HCT116 (cell line): ENCODE results near the gene SZT2. TPM values are rescaled to one million over a fixed set of nuclear protein-coding genes. Genes with fewer than 3 reads are reported as not detected.

ENCODE experiments used
- ATAC-seq: fragments of 200-7000 bp; cut with Tn5 transposase; 2 replicates; pipeline ENCODE4 v1.9.1; 2020; ENCODE audit warnings: mild to moderate bottlenecking, moderate library complexity
- BruUV-seq: library from RNA; stranded (reverse); fragments of 400-500 nt; replicated peaks from 2 replicates; lab custom pipeline; 2021; lab: Mats Ljungman, UMichigan
- CTCF ChIA-PET: fragments of 300-600 bp; sonication (Branson Sonifier 250); formaldehyde crosslinking; loops from one replicate; lab custom pipeline; 2021; ENCODE audit warnings: antibody characterized with exemption; lab: Charles Lee
- POLR2A ChIA-PET: fragments of 300-600, 350-600 bp; sonication (Branson Sonifier 250); formaldehyde crosslinking; loops from one replicate; lab custom pipeline; 2021; ENCODE audit warnings: antibody characterized with exemption; lab: Charles Lee
- RAD21 ChIA-PET, 2 experiments: fragments of 300-600 bp; sonication (Branson Sonifier 250); formaldehyde crosslinking; loops; one replicate each; lab custom pipeline; 2023; ENCODE audit warnings: low total read pairs in 2 of 2; ENCODE audit not compliant: uncharacterized antibody in 2 of 2, unreplicated experiment in 2 of 2, low non-redundant PET in 1 of 2; lab: Charles Lee
- DNase-seq: peaks from one replicate; pipeline ENCODE4 v3.0.0-alpha.2; 2010; ENCODE audit warnings: low read depth, low spot score
- H2AFZ ChIP-seq: fragments of 200-600 bp; shearing (Covaris generic), sonication (generic); 2 replicates; pipeline ENCODE4 v1.6.1; 2017; ENCODE audit warnings: low read depth, mixed run types, mixed read lengths, antibody characterized with exemption, low read length; ENCODE audit not compliant: poor library complexity, severe bottlenecking
- H3K27ac ChIP-seq: 2 replicates; pipeline ENCODE4 v1.5.1; 2012; ENCODE audit warnings: low read depth, low read length
- H3K27me3 ChIP-seq: fragments of 200-600 bp; sonication (generic); 2 replicates; pipeline ENCODE4 v1.6.1; 2016; ENCODE audit warnings: mixed run types, low read length, mixed read lengths; ENCODE audit not compliant: insufficient read depth
- H3K36me3 ChIP-seq, 2 experiments: fragments of 200-500 bp in 1 of 2; fragments of 200-600 bp in 1 of 2; sonication (Bioruptor generic) in 1 of 2; sonication (generic) in 1 of 2; 2 replicates each; pipeline versions ENCODE4 v1.5.1 to v1.6.1; 2014 to 2016; ENCODE audit warnings: low read length in 2 of 2, inconsistent platforms in 1 of 2, mixed read lengths in 1 of 2, mixed run types in 1 of 2; ENCODE audit not compliant: insufficient read depth in 2 of 2, control insufficient read depth in 1 of 2
- H3K4me1 ChIP-seq, 2 experiments: fragments of 200-600 bp in 1 of 2; sonication (generic) in 1 of 2; 2 replicates each; pipeline versions ENCODE4 v1.5.1 to v1.6.1; 2012 to 2017; ENCODE audit warnings: low read length in 2 of 2, inconsistent platforms in 1 of 2, mild to moderate bottlenecking in 1 of 2, mixed read lengths in 1 of 2, mixed run types in 1 of 2, moderate library complexity in 1 of 2; ENCODE audit not compliant: insufficient read depth in 2 of 2, control insufficient read depth in 1 of 2
- H3K4me2 ChIP-seq: fragments of 200-600 bp; sonication (generic); 2 replicates; pipeline ENCODE4 v1.6.1; 2017; ENCODE audit warnings: mixed run types, low read length, mixed read lengths
- H3K4me3 ChIP-seq, 2 experiments: fragments of 200-600 bp in 1 of 2; sonication (generic) in 1 of 2; replicated peaks in 1 of 2; 2 replicates each; pipeline ENCODE4 v1.5.1; 2011 to 2016; ENCODE audit warnings: low read length in 2 of 2, control low read depth in 1 of 2, low read depth in 1 of 2, mild to moderate bottlenecking in 1 of 2, mixed read lengths in 1 of 2, mixed run types in 1 of 2
- H3K79me2 ChIP-seq: fragments of 200-600 bp; sonication (generic); 2 replicates; pipeline ENCODE4 v1.6.1; 2017; ENCODE audit warnings: mild to moderate bottlenecking, mixed run types, low read length, moderate library complexity, mixed read lengths; ENCODE audit not compliant: insufficient read depth
- H3K9ac ChIP-seq: fragments of 200-600 bp; sonication (generic); 2 replicates; pipeline ENCODE4 v1.6.1; 2016; ENCODE audit warnings: low read length, mixed read lengths
- H3K9me2 ChIP-seq: fragments of 200-600 bp; sonication (generic), shearing (Covaris generic); 2 replicates; pipeline ENCODE4 v1.6.1; 2017; ENCODE audit warnings: mixed run types, mild to moderate bottlenecking, moderate library complexity; ENCODE audit not compliant: insufficient read depth
- H3K9me3 ChIP-seq, 2 experiments: fragments of 200-500 bp in 1 of 2; fragments of 200-600 bp in 1 of 2; sonication (Bioruptor generic) in 1 of 2; sonication (generic) in 1 of 2; 2 replicates each; pipeline ENCODE4 v1.6.1; 2014 to 2017; ENCODE audit warnings: low read length in 2 of 2, mixed read lengths in 2 of 2, inconsistent platforms in 1 of 2, low read depth in 1 of 2, mild to moderate bottlenecking in 1 of 2, mixed run types in 1 of 2, moderate library complexity in 1 of 2; ENCODE audit not compliant: control insufficient read depth in 1 of 2, insufficient read depth in 1 of 2
- H4K20me1 ChIP-seq: fragments of 200-600 bp; sonication (generic), shearing (Covaris generic); 2 replicates; pipeline ENCODE4 v1.6.1; 2017; ENCODE audit warnings: mixed run types, mild to moderate bottlenecking, moderate library complexity; ENCODE audit not compliant: insufficient read depth
- ATF3 ChIP-seq: IDR thresholded peaks from 2 replicates; pipeline ENCODE4 v1.6.1; 2012
- EGR1 ChIP-seq: IDR thresholded peaks from 2 replicates; pipeline ENCODE4 v1.6.1; 2012; ENCODE audit warnings: low read depth
- ELF1 ChIP-seq: IDR thresholded peaks from 2 replicates; pipeline ENCODE4 v1.6.1; 2012; ENCODE audit warnings: low read depth, borderline replicate concordance
- FOSL1 ChIP-seq: IDR thresholded peaks from 2 replicates; pipeline ENCODE4 v1.6.1; 2012; ENCODE audit warnings: low read depth
- JUND ChIP-seq: IDR thresholded peaks from 2 replicates; pipeline ENCODE4 v1.6.1; 2012
- MAX ChIP-seq: IDR thresholded peaks from 2 replicates; pipeline ENCODE4 v1.6.1; 2012
- POLR2A ChIP-seq: IDR thresholded peaks from 2 replicates; pipeline ENCODE4 v1.7.0; 2011; ENCODE audit warnings: borderline replicate concordance; ENCODE audit not compliant: insufficient read depth, insufficient read length; ENCODE audit errors: extremely low read depth
- SRF ChIP-seq: IDR thresholded peaks from 2 replicates; pipeline ENCODE4 v1.6.1; 2012; ENCODE audit warnings: low read depth
- YY1 ChIP-seq: IDR thresholded peaks from 2 replicates; pipeline ENCODE4 v1.6.1; 2011; ENCODE audit warnings: low read length, low read depth, moderate library complexity, mild to moderate bottlenecking; ENCODE audit not compliant: insufficient replicate concordance; ENCODE audit errors: extremely low read depth
- ZFX ChIP-seq: fragments of 450-650 bp; IDR thresholded peaks from 2 replicates; pipeline ENCODE4 v1.6.1; 2017
- ZNF274 ChIP-seq: fragments of 200-500 bp; sonication (Bioruptor generic); IDR thresholded peaks from 2 replicates; pipeline ENCODE4 v1.6.1; 2014; ENCODE audit warnings: mild to moderate bottlenecking, low read depth, low read length, inconsistent platforms
- intact Hi-C: fragments of 100-400 bp; cut with micrococcal nuclease; formaldehyde crosslinking; loops from 2 replicates; pipeline ENCODE4 v1.10.0; 2022
- total RNA-seq: library from RNA; stranded (reverse); gene quantifications from one replicate; pipeline ENCODE4 v1.2.1, GENCODE V29; 2021; ENCODE audit not compliant: unreplicated experiment

SZT2 gene
- total RNA-seq, 1 experiment from 2014 or later, result 43.0 TPM

DNA sequence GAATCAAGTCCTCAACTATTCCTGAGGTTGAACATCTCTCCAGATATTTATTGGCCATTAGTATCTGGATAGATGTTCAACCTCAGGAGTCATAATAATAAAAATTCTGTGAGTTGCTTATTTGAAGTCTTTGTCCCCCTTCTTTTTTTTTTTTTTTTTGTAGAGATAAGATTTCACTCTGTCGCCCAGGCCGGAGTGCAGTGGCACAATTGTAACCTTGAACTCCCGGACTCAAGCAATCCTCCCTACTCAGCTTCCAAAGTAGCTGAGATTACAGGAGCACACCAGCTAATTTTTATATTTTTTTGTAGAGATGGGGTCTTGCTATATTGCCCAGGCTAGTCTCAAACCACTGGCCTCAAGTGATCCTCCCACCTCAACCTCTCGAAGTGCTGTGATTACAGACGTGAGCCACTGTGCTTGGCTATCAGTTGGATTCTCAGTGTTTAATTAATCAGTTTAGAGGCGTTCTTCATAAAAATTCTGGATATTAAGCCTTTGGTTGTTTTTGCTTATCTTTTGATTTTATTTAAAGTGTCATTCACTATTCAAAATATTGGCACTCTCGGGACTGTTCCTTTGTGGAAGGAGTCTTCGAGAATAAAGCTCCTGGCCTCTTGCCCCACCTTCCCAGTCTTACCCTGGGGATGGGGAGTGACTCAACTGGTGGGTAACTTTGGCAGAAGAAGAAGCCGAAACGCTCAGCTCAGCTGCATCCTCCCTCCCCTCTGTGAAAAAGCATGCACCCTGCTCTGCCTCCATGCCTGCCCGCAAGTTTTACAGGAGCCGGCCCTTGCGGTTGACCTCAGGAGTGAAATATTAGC lies 75.2 kb downstream of the SZT2 start (continued):
- TF ChIP-seq MAX (no peak), ZNF274 (no peak), SRF (no peak), POLR2A (no peak), JUND (no peak), FOSL1 (no peak), ELF1 (no peak), YY1 (no peak)

- Histone ChIP-seq H3K27me3 (no peaks in the 10 kb centered on the region), H3K4me2 (no peak overlapping the region), H4K20me1 (no peaks in the 10 kb centered on the region), H3K9me3 (no peaks in the 10 kb centered on the region), H3K27ac (no peak overlapping the region), H3K9ac (no peak overlapping the region), H3K9me2 (no peaks in the 10 kb centered on the region), H3K36me3 (no peaks in the 10 kb centered on the region), H3K4me3 (no peak overlapping the region), H3K4me1 (peaks cover 0 to 5% of the 10 kb centered on the region in 2 experiments; a peak in 1 of 4 replicates), H3K79me2 (no peaks in the 10 kb centered on the region), H2AFZ (no peak overlapping the region)
- no TSS peak for BruUV-seq
- ATAC-seq (no peak), DNase-seq (no peak)
- ChIA-PET CTCF (no interaction called here), POLR2A (no interaction called here), RAD21 (no interaction called here)
- intact Hi-C loops, result no loop called here
- no peak for TF ChIP-seq EGR1
- no peak for TF ChIP-seq ZFX
- TF ChIP-seq FOSL1, result no peak
- TF ChIP-seq ATF3, result no peak
Observed at GRCh38 chr1:43465505-43466067, 75.9 kb downstream of the SZT2 start.
